Ecto neural progenitor cell (in vitro differentiated cells): ENCODE data around the gene DLG1.

ENCODE experiments used
- DNase-seq: peaks from one replicate; pipeline ENCODE4 v3.0.0-alpha.2; 2018; ENCODE audit warnings: low spot score

Gene DLG1

GRCh38 chr3:197317250-197317963 lies 19.0 kb upstream of the DLG1 start:
- DNase-seq: no peak

DNA sequence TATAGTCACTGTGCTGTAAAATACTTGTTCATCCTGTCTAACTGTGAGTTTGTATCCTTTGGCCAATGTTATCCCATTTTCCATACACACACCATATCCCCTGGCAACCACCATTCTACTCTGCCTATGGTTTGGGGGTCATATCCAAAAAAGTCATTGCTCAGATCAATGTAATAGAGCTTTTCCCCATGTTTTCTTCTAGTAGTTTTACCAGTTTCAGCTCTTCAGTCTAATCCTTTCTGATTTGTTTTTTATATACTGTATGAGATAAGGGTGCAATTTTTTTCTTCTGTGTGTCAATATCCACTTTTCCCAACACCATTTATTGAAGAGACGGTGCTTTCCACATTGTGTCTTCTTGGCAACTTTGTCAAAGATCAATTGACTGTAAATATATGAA lies 14.0 kb upstream of the DLG1 start:
- DNase-seq: no peak

DNA sequence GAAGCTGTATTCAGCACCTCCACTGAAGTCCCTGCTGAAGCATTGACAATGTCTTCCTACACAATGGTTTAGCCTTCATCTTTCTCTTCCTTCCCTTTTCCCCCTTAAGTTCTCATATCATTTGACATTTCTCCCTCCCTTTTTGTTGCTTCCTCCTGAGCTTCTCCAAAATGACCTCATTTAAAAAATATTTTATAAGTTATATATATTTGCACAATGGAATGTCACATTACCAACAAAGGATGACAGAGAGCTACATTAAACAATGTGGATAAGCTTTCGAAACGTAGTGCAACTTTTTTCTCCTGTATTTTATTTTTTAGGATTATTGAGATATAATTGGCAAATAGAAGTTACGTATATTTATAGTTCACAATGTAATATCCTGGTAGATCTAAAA lies 13.2 kb upstream of the DLG1 start:
- no peak for DNase-seq

GRCh38 chr3:197309528-197310361 lies 11.3 kb upstream of the DLG1 start:
- no peak for DNase-seq

DNA sequence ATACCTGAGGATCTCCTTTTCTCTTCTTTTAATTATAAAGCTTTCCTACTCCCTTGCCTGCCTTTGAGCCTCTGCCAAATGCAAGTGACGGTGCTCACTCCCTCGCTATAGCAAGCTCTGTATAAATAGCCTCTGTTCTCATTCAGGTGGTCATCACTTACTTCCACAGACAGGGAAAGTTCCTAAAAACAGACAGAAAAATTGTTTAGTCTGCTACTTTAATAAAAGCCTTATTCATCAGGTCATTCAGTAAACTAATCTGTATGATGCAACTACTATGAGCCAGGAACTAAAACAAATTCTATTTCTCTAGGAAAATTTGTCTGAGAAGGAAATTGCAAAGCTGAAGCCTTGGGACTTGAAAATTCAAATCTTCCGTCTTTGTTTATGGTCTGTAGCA lies 10.2 kb upstream of the DLG1 start:
- DNase-seq: no peak

- no peak for DNase-seq
Measured at GRCh38 chr3:197306374-197307086, 8.1 kb upstream of the DLG1 start.

DNA sequence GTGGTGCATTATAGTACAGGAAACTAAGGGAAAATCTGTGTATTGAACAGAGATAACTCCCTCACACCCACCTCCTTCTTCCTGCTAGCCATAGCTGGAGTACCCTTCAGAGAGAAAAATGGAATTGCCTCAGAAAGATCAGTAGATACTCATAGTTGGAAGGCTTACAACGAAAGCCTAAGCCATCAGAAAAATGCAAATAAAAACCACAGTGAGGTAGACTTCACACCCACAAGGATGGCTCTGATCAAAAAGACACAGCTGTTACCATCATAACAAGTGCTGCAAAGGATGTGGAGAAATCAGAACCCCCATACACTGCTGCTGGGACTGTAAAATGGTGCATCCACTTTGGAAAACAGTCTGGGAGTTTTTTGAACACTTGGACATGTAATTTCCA lies 7.4 kb upstream of the DLG1 start:
- no peak for DNase-seq

GRCh38 chr3:197303452-197303851 lies 5.0 kb upstream of the DLG1 start:
- DNase-seq: no peak

DNA sequence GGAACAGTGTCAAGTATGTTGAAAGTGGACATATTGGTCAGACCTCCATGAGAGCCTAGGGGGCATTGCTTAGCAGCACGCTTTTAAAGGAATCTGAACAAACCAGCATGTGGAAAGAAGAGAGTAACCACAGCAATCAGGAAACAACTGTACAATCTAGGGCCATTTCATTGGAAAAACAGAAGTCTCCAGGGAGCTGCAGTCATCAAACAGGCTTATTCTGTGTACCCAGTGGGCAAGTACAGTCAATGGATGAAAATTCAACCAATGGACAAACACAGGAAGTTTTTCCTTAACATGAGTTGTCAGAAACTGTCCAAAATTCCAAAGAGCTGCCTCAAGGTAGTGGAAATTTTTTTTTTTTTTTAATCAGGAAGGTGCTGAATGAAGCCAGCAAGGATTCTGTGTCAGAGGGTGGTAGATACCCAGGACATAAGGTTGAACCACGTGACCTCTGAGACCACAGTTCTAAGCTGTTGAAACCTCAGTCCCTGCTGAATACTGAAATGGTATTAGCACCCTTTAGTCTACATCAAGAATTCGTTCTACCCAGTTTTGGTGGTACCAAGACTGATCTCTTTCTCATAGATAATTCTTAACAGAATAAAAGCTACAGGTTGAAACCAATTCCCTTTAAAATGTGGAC lies 4.4 kb upstream of the DLG1 start:
- no peak for DNase-seq

DNA sequence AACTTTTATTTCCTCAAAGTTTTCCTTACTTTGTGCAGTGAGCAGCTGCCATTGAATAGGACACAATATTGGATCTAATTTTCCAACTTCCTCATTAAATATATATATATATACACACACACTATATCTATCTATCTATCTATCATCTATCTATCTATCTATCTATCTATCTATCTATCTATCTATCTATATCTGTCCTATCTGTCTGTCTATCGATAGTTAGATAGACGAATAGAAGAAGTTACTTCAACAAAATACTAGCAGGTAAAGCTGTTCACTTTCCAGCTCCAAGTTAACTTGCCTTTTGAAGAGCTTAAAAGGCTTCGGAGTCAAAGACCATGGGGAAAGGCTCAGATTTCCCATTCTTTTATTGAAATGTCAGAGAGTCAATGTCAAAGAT lies 3.6 kb upstream of the DLG1 start:
- DNase-seq: no peak

DNA sequence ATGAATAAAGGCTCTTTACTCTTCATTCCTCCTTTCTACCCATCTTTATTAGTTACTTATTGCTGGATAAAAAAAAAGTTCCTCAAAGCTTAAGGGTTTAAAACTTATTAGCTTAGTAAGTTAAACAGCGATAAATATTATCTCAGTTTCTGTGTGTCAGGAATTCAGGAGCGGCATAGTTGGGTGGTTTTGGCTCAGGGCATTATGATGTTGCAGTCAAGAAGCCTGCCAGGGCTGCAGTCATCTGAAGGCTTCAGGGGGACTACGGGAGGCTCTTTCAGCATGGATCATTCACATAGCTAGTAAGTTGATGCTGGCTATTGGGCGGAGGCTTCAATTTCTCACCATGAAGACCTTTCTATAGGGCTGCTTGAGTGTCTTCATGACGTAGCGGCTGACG lies 1.9 kb upstream of the DLG1 start:
- DNase-seq: no peak

DNA sequence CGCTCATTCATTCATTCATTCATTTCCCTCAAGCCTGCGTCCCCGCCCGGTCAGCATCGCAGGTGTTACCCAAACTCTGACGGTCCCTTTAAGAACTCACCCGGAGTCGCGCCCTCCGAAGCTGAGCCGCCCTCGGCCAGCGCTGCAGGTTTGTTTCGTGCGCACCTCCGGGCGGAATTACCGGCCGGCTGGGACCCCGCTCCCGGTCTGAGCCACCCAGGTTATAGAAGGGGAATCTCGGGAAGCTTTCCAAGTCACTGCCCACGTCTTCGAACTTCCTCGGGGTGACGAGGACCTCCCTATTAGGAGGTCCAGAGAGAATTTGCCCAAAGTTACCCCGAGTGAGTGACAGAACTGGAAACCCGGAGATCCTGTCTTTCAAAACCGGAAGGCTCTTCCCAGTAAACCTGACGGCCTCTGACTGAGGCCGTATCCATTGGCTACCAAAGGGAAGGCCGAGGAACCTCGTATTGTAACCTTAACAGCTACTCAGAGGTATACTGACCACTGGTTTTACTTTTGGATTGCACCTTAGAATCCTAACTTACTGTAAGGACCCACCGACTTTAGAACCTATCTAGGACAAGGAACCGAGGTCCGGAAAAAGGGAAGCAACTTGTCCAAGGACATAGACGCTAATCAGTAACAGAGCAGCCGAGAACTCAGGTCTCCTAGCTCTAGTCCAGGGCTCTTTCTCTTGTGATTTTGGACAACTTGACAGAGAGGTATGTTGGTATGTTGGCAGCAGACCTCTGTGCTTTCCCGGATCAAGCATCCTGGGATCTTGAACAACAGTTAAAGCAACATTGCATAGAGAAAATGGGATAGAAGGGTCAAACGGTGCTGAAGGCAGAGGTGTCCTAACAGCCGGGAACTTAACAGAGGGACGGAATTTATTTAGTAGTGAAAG lies 788 bp upstream of the DLG1 start:
- peak; percentile 65 for DNase-seq

DNA sequence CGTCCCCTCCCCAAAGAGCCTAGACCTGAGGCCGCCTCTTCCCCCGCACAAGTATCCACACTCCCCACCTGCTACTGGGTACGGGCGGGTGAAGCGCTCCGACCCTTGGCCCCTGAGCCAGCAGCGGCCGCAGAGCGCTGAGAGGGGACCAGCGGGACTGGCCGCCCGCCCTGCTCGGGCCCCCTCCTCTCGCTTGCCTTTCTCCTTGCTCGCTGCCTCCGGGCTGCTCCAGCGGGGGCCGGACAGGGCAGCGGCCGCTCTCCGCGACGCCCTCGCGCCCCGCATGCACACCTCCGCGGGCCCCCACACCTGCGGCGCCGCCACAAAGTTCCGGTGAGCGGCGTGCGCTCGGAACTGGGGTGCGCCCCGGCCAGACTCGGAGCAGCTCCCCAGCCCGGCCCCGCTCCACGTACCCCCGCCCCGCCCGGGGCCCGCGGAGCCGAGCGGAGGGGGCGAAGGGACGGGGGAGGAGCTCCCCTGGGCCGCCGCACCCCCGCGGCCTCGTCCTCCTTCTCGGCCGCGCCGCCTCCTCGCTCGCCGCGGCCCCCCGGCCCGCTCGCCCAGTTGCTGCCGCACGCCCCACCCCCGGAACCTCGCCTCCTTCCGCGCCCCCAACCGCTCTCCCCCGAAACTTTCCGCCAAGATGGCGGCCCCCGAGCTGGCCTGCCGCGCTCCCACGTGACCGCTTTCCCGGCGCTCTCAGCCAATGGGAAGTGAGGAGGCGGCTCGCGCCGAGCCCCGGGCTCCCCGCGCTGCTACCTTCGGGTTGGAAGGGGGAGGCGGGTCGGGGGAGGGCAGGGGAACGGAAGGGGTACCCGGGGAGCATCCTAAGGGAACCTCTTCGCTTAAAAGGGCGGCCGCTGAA lies 704 bp downstream of the DLG1 start:
- peak; percentile 95 for DNase-seq

- no peak for DNase-seq
Measured at GRCh38 chr3:197297002-197297401, 1.4 kb downstream of the DLG1 start.

DNA sequence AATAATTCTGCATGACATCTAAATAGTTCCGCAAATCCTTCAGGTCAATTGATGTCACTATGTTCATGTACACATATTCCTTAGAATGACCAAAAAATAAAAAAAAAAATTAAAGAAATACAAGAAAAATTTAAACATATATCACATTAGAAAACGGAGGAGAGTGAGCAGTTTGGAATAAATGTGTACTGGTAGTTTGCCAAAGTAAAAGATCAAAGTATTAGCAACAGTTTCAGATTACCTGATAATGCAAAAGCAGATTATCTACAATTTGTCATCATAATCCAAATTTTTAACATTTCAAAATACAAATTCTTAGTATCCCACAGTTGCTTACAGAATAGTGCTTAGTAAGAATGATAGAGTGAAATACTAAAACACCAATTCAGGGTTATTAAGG lies 1.9 kb downstream of the DLG1 start:
- no peak for DNase-seq

GRCh38 chr3:197295871-197296270 lies 2.5 kb downstream of the DLG1 start:
- no peak for DNase-seq

GRCh38 chr3:197293605-197294237 lies 4.7 kb downstream of the DLG1 start:
- DNase-seq: no peak

DNA sequence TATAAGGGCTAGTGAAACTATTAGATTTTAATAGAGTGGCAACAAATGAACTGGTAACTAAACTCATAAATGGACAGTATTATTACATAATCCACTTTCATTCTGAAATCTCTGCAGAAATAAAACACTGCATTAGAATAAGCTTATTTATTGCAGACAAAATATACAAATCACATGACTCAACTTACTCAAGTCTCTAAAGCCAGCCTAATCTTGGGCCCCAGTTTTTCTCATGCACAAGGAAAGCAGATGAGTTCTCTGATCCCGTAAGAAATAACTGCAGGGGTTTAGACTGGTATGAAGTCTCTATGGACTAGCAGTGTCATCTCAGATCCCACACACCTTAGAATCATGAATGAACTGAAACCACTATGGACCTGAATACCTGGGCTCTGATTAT lies 5.8 kb downstream of the DLG1 start:
- no peak for DNase-seq

DNA sequence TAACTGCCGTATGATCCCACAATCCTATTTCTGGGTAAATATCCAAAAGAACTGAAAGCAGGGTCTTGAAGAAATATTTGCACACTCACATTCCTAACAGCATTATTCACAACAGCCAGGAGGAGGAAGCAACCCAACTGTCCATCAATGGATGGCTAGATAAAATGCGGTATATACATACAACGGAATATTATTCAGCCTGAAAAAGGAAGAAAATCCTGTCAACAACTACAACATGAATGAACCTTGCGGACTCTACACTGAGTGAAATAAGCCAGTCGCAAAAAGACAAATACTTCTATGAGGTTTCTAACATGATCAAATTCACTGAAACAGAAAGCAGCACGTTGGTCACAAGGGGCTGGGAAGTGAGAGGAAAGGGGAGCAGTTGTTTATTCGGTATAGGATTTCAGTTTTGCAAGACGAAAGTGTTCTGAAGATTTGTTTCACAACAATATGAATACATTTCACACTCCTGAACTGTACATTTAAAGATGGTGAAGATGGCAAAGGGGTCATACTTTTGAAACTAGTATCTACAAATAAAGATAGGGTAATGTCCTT lies 6.2 kb downstream of the DLG1 start:
- DNase-seq: no peak

- DNase-seq: no peak
Measured at GRCh38 chr3:197289726-197290125, 8.7 kb downstream of the DLG1 start.
